HEK293 (cell line): ENCODE measurements around the gene PEAK3.

Source experiments
- GLIS1 ChIP-seq: fragments of 450-650 bp; formaldehyde crosslinking; IDR thresholded peaks from 2 replicates; pipeline ENCODE4 v1.5.1; 2016; ENCODE audit warnings: missing biosample characterization, missing genetic modification characterization
- IKZF3 ChIP-seq: fragments of 450-650 bp; IDR thresholded peaks from 2 replicates; pipeline ENCODE4 v1.5.0; 2018; ENCODE audit warnings: missing biosample characterization, mild to moderate bottlenecking, missing genetic modification characterization, moderate library complexity
- KLF10 ChIP-seq: fragments of 450-650 bp; IDR thresholded peaks from 2 replicates; pipeline ENCODE4 v1.5.1; 2018; ENCODE audit warnings: missing biosample characterization, mild to moderate bottlenecking, missing genetic modification characterization
- MZF1 ChIP-seq: fragments of 450-650 bp; formaldehyde crosslinking; IDR thresholded peaks from 2 replicates; pipeline ENCODE4 v1.5.1; 2017; ENCODE audit warnings: missing biosample characterization, missing genetic modification characterization, borderline replicate concordance
- WT1 ChIP-seq: fragments of 450-650 bp; formaldehyde crosslinking; IDR thresholded peaks from 2 replicates; pipeline ENCODE4 v1.5.1; 2016; ENCODE audit warnings: missing biosample characterization, missing genetic modification characterization
- ZBTB21 ChIP-seq: fragments of 450-650 bp; formaldehyde crosslinking; IDR thresholded peaks from 2 replicates; pipeline ENCODE4 v1.5.1; 2017; ENCODE audit warnings: missing biosample characterization, missing genetic modification characterization
- ZBTB26 ChIP-seq: fragments of 450-650 bp; formaldehyde crosslinking; optimal IDR thresholded peaks from 2 replicates; pipeline ENCODE3; 2016; ENCODE audit warnings: missing biosample characterization, mild to moderate bottlenecking, missing genetic modification characterization
- ZIC2 ChIP-seq: fragments of 450-650 bp; formaldehyde crosslinking; IDR thresholded peaks from 2 replicates; pipeline ENCODE4 v1.5.1; 2016; ENCODE audit warnings: missing biosample characterization, missing genetic modification characterization
- ZNF155 ChIP-seq: fragments of 450-650 bp; formaldehyde crosslinking; IDR thresholded peaks from 2 replicates; pipeline ENCODE4 v1.5.1; 2016; ENCODE audit warnings: missing biosample characterization, missing genetic modification characterization
- ZNF302 ChIP-seq: fragments of 450-650 bp; formaldehyde crosslinking; IDR thresholded peaks from 2 replicates; pipeline ENCODE4 v1.5.1; 2016; ENCODE audit warnings: missing biosample characterization, missing genetic modification characterization, low read depth
- ZNF311 ChIP-seq: fragments of 450-650 bp; formaldehyde crosslinking; IDR thresholded peaks from 2 replicates; pipeline ENCODE4 v1.5.1; 2017; ENCODE audit warnings: missing biosample characterization, missing genetic modification characterization, borderline replicate concordance
- ZNF335 ChIP-seq: fragments of 450-650 bp; formaldehyde crosslinking; conservative IDR thresholded peaks from 2 replicates; pipeline ENCODE4 v1.5.1; 2016; ENCODE audit warnings: missing biosample characterization, missing genetic modification characterization
- ZNF341 ChIP-seq: fragments of 450-650 bp; formaldehyde crosslinking; IDR thresholded peaks from 2 replicates; pipeline ENCODE4; 2016; ENCODE audit warnings: low read depth, missing biosample characterization, missing genetic modification characterization
- ZNF513 ChIP-seq: fragments of 450-650 bp; IDR thresholded peaks from 2 replicates; pipeline ENCODE4 v1.5.1; 2018; ENCODE audit warnings: missing biosample characterization, missing genetic modification characterization
- ZNF514 ChIP-seq: fragments of 450-650 bp; formaldehyde crosslinking; IDR thresholded peaks from 2 replicates; pipeline ENCODE4 v1.5.1; 2016; ENCODE audit warnings: missing biosample characterization, missing genetic modification characterization
- ZNF629 ChIP-seq: fragments of 450-650 bp; formaldehyde crosslinking; IDR thresholded peaks from 2 replicates; pipeline ENCODE4 v1.5.1; 2017; ENCODE audit warnings: missing biosample characterization, missing genetic modification characterization
- ZNF701 ChIP-seq: fragments of 450-650 bp; formaldehyde crosslinking; IDR thresholded peaks from 2 replicates; pipeline ENCODE4 v1.5.1; 2016; ENCODE audit warnings: missing biosample characterization, missing genetic modification characterization
- ZNF792 ChIP-seq: fragments of 450-650 bp; formaldehyde crosslinking; IDR thresholded peaks from 2 replicates; pipeline ENCODE4 v1.5.1; 2016; ENCODE audit warnings: missing biosample characterization, missing genetic modification characterization
- ZSCAN30 ChIP-seq: fragments of 450-650 bp; IDR thresholded peaks from 2 replicates; pipeline ENCODE4 v1.5.1; 2018; ENCODE audit warnings: missing biosample characterization, mild to moderate bottlenecking, missing genetic modification characterization, moderate library complexity
- TF ChIP-seq, protein P1 (sequence below): fragments of 450-650 bp; formaldehyde crosslinking; IDR thresholded peaks from 2 replicates; pipeline ENCODE4 v1.5.1; 2016; ENCODE audit warnings: missing biosample characterization, missing genetic modification characterization
- TF ChIP-seq, protein P2 (sequence below): fragments of 450-650 bp; formaldehyde crosslinking; IDR thresholded peaks from 2 replicates; pipeline ENCODE4 v1.5.1; 2017; ENCODE audit warnings: missing biosample characterization, missing genetic modification characterization
- TF ChIP-seq, protein P3 (sequence below): fragments of 450-650 bp; formaldehyde crosslinking; IDR thresholded peaks from 2 replicates; pipeline ENCODE4 v1.5.1; 2016; ENCODE audit warnings: missing biosample characterization, missing genetic modification characterization, low read depth
- TF ChIP-seq, protein P4 (sequence below): fragments of 450-650 bp; formaldehyde crosslinking; IDR thresholded peaks from 2 replicates; pipeline ENCODE4 v1.5.1; 2016; ENCODE audit warnings: missing biosample characterization, missing genetic modification characterization

Gene PEAK3

GRCh38 chr19:2327773-2328400 lies 45.9 kb upstream of the PEAK3 start (continued):
- TF ChIP-seq, protein P1, sequence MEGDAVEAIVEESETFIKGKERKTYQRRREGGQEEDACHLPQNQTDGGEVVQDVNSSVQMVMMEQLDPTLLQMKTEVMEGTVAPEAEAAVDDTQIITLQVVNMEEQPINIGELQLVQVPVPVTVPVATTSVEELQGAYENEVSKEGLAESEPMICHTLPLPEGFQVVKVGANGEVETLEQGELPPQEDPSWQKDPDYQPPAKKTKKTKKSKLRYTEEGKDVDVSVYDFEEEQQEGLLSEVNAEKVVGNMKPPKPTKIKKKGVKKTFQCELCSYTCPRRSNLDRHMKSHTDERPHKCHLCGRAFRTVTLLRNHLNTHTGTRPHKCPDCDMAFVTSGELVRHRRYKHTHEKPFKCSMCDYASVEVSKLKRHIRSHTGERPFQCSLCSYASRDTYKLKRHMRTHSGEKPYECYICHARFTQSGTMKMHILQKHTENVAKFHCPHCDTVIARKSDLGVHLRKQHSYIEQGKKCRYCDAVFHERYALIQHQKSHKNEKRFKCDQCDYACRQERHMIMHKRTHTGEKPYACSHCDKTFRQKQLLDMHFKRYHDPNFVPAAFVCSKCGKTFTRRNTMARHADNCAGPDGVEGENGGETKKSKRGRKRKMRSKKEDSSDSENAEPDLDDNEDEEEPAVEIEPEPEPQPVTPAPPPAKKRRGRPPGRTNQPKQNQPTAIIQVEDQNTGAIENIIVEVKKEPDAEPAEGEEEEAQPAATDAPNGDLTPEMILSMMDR (tag by site-specific recombination): 0 out of 2 replicates have a peak, but pooled peaks have one; percentile 6
- TF ChIP-seq ZNF701 (tag by site-specific recombination) (no peak), ZNF302 (tag by site-specific recombination) (no peak), ZNF341 (tag by site-specific recombination) (no peak), ZNF335 (peak; percentile 93), ZSCAN30 (tag by site-specific recombination) (no peak), ZNF155 (tag by site-specific recombination) (no peak), ZBTB26 (tag by site-specific recombination) (no peak), ZBTB21 (tag by site-specific recombination) (peak; percentile 61; the same call in 1 of the 2 replicates), KLF10 (no peak), ZNF513 (tag by site-specific recombination) (no peak), GLIS1 (tag by site-specific recombination) (peak; percentile 86), MZF1 (tag by site-specific recombination) (no peak), ZNF792 (tag by site-specific recombination) (no peak), ZNF514 (no peak), ZNF311 (tag by site-specific recombination) (no peak), IKZF3 (tag by site-specific recombination) (no peak), WT1 (tag by site-specific recombination) (no peak), ZNF629 (tag by site-specific recombination) (peak; percentile 83), ZIC2 (peak; percentile 74)
- TF ChIP-seq, protein P2, sequence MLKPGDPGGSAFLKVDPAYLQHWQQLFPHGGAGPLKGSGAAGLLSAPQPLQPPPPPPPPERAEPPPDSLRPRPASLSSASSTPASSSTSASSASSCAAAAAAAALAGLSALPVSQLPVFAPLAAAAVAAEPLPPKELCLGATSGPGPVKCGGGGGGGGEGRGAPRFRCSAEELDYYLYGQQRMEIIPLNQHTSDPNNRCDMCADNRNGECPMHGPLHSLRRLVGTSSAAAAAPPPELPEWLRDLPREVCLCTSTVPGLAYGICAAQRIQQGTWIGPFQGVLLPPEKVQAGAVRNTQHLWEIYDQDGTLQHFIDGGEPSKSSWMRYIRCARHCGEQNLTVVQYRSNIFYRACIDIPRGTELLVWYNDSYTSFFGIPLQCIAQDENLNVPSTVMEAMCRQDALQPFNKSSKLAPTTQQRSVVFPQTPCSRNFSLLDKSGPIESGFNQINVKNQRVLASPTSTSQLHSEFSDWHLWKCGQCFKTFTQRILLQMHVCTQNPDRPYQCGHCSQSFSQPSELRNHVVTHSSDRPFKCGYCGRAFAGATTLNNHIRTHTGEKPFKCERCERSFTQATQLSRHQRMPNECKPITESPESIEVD (tag by site-specific recombination): no peak
- TF ChIP-seq, protein P3, sequence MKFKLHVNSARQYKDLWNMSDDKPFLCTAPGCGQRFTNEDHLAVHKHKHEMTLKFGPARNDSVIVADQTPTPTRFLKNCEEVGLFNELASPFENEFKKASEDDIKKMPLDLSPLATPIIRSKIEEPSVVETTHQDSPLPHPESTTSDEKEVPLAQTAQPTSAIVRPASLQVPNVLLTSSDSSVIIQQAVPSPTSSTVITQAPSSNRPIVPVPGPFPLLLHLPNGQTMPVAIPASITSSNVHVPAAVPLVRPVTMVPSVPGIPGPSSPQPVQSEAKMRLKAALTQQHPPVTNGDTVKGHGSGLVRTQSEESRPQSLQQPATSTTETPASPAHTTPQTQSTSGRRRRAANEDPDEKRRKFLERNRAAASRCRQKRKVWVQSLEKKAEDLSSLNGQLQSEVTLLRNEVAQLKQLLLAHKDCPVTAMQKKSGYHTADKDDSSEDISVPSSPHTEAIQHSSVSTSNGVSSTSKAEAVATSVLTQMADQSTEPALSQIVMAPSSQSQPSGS (tag by site-specific recombination): peak; percentile 72
- TF ChIP-seq, protein P4, sequence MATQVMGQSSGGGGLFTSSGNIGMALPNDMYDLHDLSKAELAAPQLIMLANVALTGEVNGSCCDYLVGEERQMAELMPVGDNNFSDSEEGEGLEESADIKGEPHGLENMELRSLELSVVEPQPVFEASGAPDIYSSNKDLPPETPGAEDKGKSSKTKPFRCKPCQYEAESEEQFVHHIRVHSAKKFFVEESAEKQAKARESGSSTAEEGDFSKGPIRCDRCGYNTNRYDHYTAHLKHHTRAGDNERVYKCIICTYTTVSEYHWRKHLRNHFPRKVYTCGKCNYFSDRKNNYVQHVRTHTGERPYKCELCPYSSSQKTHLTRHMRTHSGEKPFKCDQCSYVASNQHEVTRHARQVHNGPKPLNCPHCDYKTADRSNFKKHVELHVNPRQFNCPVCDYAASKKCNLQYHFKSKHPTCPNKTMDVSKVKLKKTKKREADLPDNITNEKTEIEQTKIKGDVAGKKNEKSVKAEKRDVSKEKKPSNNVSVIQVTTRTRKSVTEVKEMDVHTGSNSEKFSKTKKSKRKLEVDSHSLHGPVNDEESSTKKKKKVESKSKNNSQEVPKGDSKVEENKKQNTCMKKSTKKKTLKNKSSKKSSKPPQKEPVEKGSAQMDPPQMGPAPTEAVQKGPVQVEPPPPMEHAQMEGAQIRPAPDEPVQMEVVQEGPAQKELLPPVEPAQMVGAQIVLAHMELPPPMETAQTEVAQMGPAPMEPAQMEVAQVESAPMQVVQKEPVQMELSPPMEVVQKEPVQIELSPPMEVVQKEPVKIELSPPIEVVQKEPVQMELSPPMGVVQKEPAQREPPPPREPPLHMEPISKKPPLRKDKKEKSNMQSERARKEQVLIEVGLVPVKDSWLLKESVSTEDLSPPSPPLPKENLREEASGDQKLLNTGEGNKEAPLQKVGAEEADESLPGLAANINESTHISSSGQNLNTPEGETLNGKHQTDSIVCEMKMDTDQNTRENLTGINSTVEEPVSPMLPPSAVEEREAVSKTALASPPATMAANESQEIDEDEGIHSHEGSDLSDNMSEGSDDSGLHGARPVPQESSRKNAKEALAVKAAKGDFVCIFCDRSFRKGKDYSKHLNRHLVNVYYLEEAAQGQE (tag by site-specific recombination): peak; percentile 15; the same call in 1 of the 2 replicates
